Body of pancreas (tissue), 4 donors: ENCODE results near the gene SLC47A2. TPM values are rescaled to one million over a fixed set of nuclear protein-coding genes. Genes with fewer than 3 reads are reported as not detected.

ENCODE experiments used
- ATAC-seq: fragments of 150-250 bp; one replicate; pipeline ENCODE4 v1.9.1; 2016
- DNase-seq, 4 donors: peaks; one replicate each; pipeline ENCODE4 v3.0.0-alpha.2; 2019
- H3K27ac ChIP-seq, 4 donors: fragments of 200-600 bp; sonication (generic); 1 replicate in 3 of 4; 2 replicates in 1 of 4; pipeline versions ENCODE4 v1.5.1 to v1.6.1; 2016 to 2019; ENCODE audit warnings: mild to moderate bottlenecking in 1 of 4, mixed read lengths in 1 of 4, moderate library complexity in 1 of 4
- H3K27me3 ChIP-seq, 2 donors: fragments of 200-600 bp; sonication (generic); one replicate each; pipeline ENCODE4 v1.6.0; 2016; ENCODE audit warnings: mild to moderate bottlenecking in 1 of 2
- H3K36me3 ChIP-seq, 2 donors: fragments of 200-600 bp; sonication (generic); replicated peaks in 1 of 2; 2 replicates each; pipeline ENCODE4 v1.5.1; 2016; ENCODE audit warnings: low read depth in 2 of 2; ENCODE audit not compliant: insufficient read depth in 1 of 2
- H3K4me1 ChIP-seq: fragments of 200-600 bp; sonication (generic); one replicate; pipeline ENCODE4 v1.6.0; 2016
- H3K4me3 ChIP-seq, 2 donors: fragments of 200-600 bp; sonication (generic); 1 replicate in 1 of 2; 2 replicates in 1 of 2; pipeline ENCODE4 v1.5.1; 2016 to 2019
- H3K9me3 ChIP-seq, 3 donors: fragments of 200-600 bp; sonication (generic); 1 replicate in 2 of 3; 2 replicates in 1 of 3; pipeline ENCODE4 v1.5.1; 2016
- POLR2A ChIP-seq, 3 donors: fragments of 450-650 bp; IDR thresholded peaks; one replicate each; pipeline ENCODE4 v1.6.1; 2016; ENCODE audit warnings: antibody characterized with exemption in 3 of 3, mild to moderate bottlenecking in 2 of 3
- WGBS, 2 donors: methylation state at CpG; one replicate each; pipeline ENCODE4 v1.1.5; 2017; 5-methylcytosine and 5-hydroxymethylcytosine counted together
- intact Hi-C: fragments of 100-400 bp; cut with DNase I; formaldehyde crosslinking; loops from one replicate; pipeline ENCODE4 v1.15.1; 2023
- total RNA-seq, 2 donors: library from RNA; depleted of rRNA; stranded (reverse); fragments of >200 nt; gene quantifications; one replicate each; pipeline ENCODE4 v1.1.0, GENCODE V29; 2016
- TF ChIP-seq, protein P1 (sequence below), 7 experiments: fragments of 450-650 bp in 4 of 7; fragments of 200-600 bp in 3 of 7; sonication (generic) in 3 of 7; IDR thresholded peaks; one replicate each; pipeline ENCODE4 v1.5.1; 2016 to 2019; ENCODE audit warnings: antibody characterized with exemption in 7 of 7

The SLC47A2 gene
- total RNA-seq, 2 donors from 2014 or later, result 0.26 TPM; not detected in 1

DNA sequence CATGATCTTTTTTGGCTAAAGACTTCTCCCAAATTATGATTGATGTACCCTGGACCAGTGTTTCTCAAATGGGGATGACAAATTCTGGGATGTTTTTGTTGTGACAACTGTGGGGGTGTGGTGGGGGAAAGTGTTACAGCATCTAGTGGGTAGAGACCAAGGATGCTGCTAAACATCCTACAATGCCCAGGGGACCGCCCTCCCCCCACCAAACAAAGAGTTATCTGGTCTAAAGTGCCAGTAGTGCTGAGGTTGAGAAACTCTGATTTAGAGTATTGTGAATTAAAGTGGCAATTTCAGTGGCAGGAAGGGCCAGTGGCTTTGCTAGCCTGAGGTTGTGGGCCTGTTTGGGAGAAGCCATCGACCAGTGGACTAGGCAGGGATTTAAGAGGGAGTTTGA, 33.3 kb downstream of the SLC47A2 start:
- Histone ChIP-seq H3K27ac (no peak overlapping the region), H3K36me3 (no peaks in the 10 kb centered on the region), H3K27me3 (no peaks in the 10 kb centered on the region), H3K4me3 (no peak overlapping the region), H3K9me3 (no peaks in the 10 kb centered on the region), H3K4me1 (no peaks in the 10 kb centered on the region)
- 50 to 92% methylated on average over 2 of the region's 2 CpGs for WGBS, 2 donors
- TF ChIP-seq POLR2A (IDR thresholded peaks at IDR 0.05), result no peak
- TF ChIP-seq, protein P1, sequence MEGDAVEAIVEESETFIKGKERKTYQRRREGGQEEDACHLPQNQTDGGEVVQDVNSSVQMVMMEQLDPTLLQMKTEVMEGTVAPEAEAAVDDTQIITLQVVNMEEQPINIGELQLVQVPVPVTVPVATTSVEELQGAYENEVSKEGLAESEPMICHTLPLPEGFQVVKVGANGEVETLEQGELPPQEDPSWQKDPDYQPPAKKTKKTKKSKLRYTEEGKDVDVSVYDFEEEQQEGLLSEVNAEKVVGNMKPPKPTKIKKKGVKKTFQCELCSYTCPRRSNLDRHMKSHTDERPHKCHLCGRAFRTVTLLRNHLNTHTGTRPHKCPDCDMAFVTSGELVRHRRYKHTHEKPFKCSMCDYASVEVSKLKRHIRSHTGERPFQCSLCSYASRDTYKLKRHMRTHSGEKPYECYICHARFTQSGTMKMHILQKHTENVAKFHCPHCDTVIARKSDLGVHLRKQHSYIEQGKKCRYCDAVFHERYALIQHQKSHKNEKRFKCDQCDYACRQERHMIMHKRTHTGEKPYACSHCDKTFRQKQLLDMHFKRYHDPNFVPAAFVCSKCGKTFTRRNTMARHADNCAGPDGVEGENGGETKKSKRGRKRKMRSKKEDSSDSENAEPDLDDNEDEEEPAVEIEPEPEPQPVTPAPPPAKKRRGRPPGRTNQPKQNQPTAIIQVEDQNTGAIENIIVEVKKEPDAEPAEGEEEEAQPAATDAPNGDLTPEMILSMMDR (IDR thresholded peaks at IDR 0.05), result no peak
- ATAC-seq (no peak), DNase-seq (no peak)
- intact Hi-C loops, result no loop called here

GRCh38 chr17:19678581-19679453, 37.6 kb downstream of the SLC47A2 start:
- TF ChIP-seq, protein P1 (IDR thresholded peaks at IDR 0.05), result no peak
- no peak for TF ChIP-seq POLR2A (IDR thresholded peaks at IDR 0.05)
- no peak for ATAC-seq
- peaks cover 0 to 5% of the 10 kb centered on the region in 2 donors for H3K36me3 ChIP-seq

DNA sequence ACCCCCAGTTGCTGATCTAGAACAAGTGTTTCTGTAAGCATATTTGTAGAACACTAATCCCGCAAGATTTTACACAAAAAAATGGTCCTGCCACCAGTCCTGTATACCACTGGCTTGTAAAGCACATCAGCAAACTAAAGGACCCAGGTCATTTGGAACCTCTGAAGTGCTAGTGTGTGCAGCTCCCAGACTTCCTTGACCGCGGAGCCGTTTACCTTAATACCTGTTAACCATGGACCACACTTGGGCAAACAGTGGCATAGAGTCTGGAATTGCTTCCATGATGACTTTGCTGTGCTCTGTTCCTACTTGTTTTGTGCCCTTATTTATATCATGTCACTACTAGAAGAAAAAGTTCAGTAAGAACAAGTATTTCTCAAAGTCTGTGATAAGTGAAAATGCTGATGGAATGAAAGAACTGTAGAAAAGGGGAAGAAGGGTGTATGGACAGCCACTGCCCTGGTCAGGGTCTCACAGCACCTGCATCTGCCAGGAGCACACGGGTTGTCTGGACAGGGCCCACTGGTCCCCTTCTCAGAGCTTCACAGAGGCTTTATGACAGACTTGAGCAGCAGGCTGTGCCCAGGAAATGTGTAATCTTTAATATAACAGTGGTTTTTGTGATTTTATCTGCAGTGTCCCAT, 38.5 kb downstream of the SLC47A2 start:
- Histone ChIP-seq H3K27ac (no peak overlapping the region), H3K9me3 (no peaks in the 10 kb centered on the region), H3K27me3 (no peaks in the 10 kb centered on the region), H3K36me3 (peaks cover 0 to 5% of the 10 kb centered on the region in 2 donors), H3K4me1 (peaks cover 16% of the 10 kb centered on the region), H3K4me3 (no peak overlapping the region)
- intact Hi-C loops, result no loop called here
- ATAC-seq (no peak), DNase-seq (no peak)
- no peak for TF ChIP-seq POLR2A (IDR thresholded peaks at IDR 0.05)
- TF ChIP-seq, protein P1 (IDR thresholded peaks at IDR 0.05), result no peak
- 90 to 98% methylated on average over 5 of the region's 5 CpGs for WGBS, 2 donors

More at GRCh38 chr17:19678581-19679453, 37.6 kb downstream of the SLC47A2 start:
- H3K27me3 ChIP-seq, result no peaks in the 10 kb centered on the region
- H3K9me3 ChIP-seq, result no peaks in the 10 kb centered on the region
- no peak overlapping the region for H3K27ac ChIP-seq
- intact Hi-C loops, result no loop called here
- no peak overlapping the region for H3K4me3 ChIP-seq
- WGBS, 2 donors, result 88 to 90% methylated on average over 10 to 18 of the region's 18 CpGs
- H3K4me1 ChIP-seq, result peaks cover 7% of the 10 kb centered on the region
- DNase-seq, result no peak

DNA sequence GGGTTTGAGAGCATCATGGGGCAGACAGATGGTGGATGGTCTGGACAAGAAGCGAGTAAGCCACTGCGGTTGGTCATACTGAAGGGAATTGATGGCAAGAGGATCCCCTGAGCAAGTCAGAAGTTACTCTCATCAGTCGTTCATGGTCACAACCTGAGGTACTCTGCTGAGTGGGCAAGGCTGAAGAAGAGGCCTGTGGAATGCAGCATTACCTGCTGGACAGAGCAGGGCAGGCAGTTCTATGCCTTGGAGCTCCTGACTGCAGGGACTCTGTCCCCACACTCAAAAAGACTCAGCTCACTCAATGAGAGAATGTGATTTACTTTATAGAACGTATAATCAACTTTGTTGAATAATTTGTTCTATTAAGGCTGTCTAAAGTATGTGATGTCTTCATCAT, 39.5 kb downstream of the SLC47A2 start:
- WGBS, 2 donors, result 87% methylated on average over 4 of the region's 4 CpGs
- intact Hi-C loops, result no loop called here
- TF ChIP-seq POLR2A (IDR thresholded peaks at IDR 0.05), result no peak
- TF ChIP-seq, protein P1 (IDR thresholded peaks at IDR 0.05), result no peak

More for the DNA sequence above, 39.5 kb downstream of the SLC47A2 start:
- Histone ChIP-seq H3K4me1 (peaks cover 24% of the 10 kb centered on the region), H3K9me3 (no peaks in the 10 kb centered on the region), H3K4me3 (no peak overlapping the region), H3K36me3 (peaks cover 0 to 5% of the 10 kb centered on the region in 2 donors), H3K27ac (no peak overlapping the region), H3K27me3 (no peaks in the 10 kb centered on the region)
- DNase-seq, result no peak
- ATAC-seq, result no peak
